Head of caudate nucleus (tissue), 42 donors: Measurements from ENCODE around the gene DAPK1.

Experiments
- DNase-seq, 42 donors: peaks; one replicate each; pipeline versions ENCODE4 v3.0.0 to v3.0.0-alpha.2; 2020 to 2021; ENCODE audit warnings: mixed read lengths in 7 of 42
- intact Hi-C: fragments of 100-400 bp; cut with DNase I; formaldehyde crosslinking; loops from one replicate; pipeline ENCODE4 v1.15.0; 2022

DAPK1 gene

DNA sequence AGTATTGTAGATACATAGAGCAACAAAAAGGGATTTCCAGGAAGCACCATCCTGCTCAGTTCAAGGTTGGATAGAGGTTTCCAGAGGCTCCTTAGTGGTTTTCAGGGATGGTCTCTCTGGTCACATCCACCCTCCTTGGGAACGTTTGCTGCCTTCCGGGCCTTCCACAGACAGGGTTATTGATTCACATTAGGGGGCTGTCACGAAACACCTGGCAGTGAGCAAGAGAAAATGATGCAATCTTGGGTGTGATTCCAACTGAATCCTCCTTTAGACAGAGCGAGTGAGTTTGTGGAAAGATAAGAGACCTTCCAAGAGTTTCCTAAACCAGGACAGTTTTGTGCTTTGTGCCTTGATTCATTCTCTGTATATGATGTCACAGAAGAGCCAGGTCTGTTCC lies 184.4 kb downstream of the DAPK1 start:
- intact Hi-C loops, result no loop called here
- DNase-seq, result peak in 3 of 42 donors; percentile 7 to 31 (median 23)

DNA sequence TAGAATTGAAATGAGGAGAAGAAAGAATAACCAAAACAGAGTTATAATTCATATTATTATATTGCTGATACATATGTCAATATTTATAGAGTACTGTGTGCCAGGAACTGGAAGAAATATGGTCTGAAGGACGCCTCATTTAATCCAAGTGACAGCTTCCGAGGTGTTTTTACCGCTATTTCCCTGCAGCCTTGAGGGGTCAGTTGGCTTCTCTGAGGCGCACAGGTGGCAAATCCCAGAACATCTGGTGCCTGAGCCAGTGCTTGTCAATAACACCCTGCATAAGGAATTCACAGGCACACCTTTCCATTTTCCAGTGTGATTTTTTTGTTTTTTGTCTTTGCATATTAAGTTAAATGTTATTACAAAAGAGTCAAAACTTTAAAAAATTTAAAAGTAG lies 185.0 kb downstream of the DAPK1 start:
- intact Hi-C loops, result no loop called here
- peak in 1 of 42 donors; percentile 29 for DNase-seq

DNA sequence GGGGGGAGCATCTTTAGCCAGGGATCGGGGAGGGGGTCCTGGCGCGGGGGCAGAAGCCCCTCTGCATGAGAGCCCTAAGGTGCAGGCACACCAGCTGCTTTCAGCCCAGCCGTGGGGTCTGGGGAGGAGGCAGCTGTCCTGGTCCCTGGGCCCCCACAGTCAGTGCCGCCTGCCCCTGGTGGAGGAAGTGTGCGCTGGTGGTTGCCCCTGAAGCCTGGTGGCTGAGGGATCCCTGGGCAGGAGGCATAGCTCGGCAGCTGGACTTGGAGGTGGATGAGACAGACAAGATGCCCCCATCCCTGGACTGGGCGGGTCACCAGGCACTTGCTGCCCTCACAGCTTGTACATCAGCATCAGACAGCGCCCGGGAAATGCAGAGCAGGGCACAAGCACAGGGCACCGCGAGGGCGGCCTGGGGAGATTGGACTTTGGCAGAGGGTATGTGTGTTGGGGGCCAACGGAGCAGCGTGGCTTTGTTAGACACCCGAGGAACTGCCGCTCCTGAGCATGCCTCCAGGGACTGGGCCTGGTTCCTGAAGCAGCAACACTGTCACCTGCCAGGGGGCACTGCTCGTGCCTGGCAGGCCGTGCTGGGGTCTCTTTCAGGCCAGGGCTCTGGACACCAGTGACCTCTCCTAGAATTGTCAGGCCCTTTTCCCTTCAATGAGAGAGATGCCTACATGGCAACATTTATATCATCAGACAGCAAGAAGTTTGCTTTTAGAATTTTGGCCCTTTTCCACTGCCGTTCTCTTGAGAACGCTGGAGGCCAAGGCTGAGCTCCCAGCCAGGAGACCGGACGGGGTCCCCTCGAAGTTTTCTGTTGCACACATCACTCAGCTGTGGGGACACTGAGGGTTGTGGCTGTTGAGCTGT lies 186.3 kb downstream of the DAPK1 start:
- peak in 4 of 42 donors; percentile 32 to 48 (median 38) for DNase-seq
- intact Hi-C loops, result no loop called here

DNA sequence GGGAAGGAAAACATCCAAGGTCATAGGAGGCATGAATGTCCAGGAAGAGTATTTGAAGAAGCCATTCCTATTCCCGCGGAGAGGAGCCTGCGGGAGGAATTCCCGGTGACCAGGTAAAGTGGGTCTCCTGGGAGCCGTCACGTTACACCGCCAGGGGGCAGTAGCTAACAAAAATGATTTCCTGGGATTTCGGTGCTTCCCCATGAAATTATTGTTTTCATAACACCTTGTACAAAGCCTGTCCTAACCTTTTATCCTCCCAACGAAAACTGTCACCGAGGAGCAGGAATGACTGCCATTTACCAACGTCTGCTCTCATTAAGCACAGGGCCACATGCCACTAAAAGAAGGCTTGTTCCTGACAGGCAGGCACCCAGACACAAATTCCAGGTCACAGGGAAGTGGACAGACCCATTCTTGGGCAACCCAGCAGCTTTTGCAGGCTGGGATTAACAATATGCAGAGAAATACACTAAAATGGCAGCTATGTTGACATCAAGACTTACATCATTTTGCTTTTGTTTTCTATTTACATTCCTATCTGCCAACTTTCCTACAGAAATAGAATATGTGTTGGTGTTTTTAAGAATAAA lies 187.1 kb downstream of the DAPK1 start:
- peak in 39 of 42 donors; percentile 38 to 90 (median 74) for DNase-seq
- intact Hi-C loops, result no loop called here

DNA sequence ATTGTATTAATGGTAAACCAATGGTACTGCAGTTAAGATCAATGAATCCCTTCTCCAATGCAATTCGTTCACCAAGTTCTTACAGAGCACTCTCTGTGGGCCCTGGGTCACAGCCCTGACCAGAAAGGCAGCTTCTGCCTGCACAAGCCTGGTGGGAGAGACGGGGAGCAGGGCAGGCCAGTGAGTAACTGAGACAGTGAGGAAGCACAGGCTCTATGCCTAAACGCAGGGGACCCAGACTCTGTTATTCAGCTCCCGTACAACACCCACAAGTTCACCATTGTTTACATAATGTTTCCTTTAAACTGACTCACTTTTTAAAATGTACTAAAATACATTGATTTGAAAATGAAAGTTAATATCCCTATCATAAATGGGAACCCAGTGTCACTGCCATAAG lies 187.8 kb downstream of the DAPK1 start:
- peak in 4 of 42 donors; percentile 25 to 41 (median 36) for DNase-seq
- intact Hi-C loops, result no loop called here

DNA sequence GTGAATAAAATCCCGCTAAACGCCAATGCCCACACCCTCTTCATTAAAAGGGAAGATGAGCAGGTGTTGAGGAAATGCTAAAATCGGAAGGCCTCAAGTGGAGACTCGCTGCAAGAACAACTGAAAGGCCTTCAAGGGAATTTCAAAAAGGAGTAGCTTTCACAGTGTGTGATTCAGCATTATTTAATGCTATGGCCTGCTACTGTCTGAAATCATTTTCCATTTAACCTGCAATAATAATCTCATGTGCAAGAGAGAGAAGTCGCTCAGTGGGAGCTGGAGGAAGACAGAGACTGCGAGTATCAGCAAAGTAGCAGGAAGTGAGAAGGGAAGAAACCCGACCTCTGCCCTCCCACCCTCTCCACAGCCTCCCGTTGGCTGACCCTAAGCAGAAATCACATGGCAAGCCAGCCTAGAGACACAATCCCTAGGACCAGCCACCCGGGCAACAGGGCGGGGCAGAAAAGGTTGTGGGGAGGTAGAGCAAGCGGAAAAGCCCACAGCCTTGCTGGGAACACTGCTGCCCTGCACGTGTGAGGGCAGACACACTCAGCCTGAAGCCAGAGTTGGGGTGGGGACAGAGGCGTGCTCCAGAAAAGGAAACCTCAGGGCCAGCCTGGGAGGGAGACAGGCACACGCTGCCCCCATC lies 188.3 kb downstream of the DAPK1 start:
- DNase-seq, result peak in 24 of 42 donors; percentile 17 to 67 (median 45)
- intact Hi-C loops, result no loop called here

DNA sequence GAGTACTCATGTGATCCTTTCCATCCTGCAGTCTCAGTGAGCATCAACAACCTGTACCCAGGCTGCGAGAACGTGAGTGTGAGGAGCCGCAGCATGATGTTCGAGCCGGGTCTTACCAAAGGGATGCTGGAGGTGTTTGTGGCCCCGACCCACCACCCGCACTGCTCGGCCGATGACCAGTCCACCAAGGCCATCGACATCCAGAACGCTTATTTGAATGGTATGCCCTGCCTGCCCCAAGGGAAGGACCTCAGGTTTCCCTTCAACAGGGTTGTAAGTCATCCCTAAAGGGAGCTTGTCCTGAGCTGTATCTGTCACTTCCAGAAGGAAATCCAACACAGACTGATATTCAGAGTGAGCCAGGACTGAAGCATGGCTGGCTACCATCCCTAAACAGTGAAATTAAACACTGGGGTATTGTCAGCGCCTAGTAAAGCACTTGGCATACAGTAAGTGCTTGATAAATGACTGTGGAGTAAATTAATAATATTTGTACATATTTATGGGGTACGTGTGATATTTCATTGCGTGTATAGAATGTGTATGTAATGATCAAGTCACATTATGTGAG lies 188.9 kb downstream of the DAPK1 start:
- intact Hi-C loops, result no loop called here

DNA sequence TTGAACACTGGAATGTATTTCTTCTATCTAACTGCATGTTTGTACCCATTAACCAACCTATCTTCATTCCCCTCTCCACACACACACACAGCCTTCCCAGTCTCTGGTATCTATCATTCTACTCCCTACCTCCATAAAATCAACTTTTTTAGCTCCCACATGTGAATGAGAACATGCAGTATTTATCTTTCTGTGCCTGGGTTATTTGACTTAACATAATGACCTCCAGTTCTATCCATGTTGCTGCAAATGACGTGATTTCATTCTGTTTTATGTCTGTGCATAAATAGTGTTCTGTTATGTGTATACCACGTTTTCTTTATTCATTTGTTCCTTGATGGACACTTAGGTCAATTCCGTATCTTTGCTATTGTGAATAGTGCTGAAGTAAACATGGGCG lies 189.5 kb downstream of the DAPK1 start:
- DNase-seq, result no peak
- intact Hi-C loops, result no loop called here

More for the DNA sequence above, 188.9 kb downstream of the DAPK1 start:
- peak in 5 of 42 donors; percentile 33 to 45 (median 34) for DNase-seq

DNA sequence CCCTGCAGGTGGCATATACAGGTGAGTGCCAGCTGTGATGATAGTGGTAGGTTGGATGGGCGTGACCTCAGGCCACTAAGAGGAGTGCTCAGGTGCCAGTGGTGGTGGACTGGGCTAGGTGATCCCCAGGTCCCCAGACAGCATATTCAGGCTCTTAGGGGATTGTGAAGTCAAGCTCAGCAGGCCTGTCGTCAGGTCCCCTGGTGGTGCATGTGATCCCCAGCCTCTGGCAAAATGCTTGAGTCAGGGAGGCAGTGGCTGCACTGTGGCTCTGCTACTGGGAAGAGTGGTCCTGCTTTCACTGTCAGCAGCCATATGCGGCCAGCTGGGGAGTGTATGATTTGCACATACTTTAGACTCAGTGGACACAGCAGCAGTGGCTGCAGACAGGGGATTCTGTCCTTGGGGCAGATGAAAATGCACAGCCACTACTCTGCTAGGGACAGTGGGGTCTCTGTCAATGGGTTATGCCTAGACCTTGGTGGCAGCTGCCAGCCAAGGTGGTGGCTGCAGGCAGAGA lies 196.6 kb downstream of the DAPK1 start:
- intact Hi-C loops, result no loop called here
- peak in 3 of 42 donors; percentile 2 to 29 (median 27) for DNase-seq

DNA sequence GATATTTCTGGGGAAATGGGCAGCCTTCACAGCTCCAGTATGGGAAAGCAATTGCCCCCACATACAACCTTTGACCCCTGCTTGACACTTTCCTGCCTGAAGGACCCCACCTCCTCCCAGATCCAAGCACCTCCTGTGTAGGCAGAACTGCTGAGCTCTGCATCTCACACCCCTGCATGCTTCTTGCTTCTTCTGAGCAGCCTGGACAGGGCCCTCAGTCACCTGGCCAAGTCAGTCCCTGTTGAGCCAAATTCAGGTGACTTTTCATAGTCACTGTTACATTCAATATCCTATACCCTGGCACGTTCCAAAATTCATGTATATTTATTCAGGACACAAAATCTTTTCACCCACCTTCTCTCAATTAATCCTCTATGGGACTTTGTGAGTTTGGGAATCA lies 197.9 kb downstream of the DAPK1 start:
- intact Hi-C loops, result no loop called here
- DNase-seq, result peak in 2 of 42 donors; percentile 2 to 32

DNA sequence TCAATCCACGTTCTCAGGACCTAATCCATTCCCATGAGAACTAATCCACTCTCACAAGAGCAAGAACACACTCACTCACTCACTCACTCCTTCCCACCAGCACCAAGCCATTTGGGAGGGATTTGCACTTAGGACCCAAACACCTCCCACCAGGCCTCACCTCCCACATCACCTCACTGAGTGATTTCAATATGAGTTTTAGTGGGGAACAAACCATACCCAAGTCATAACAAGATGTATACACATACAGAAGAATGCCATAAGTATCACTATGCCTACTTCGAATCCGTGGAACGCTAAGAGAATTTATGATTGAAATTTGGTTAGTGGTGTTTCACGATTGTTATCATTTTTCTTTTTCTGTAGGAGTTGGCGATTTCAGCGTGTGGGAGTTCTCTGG lies 199.0 kb downstream of the DAPK1 start:
- intact Hi-C loops, result no loop called here
- DNase-seq, result peak in 1 of 42 donors; percentile 6

DNA sequence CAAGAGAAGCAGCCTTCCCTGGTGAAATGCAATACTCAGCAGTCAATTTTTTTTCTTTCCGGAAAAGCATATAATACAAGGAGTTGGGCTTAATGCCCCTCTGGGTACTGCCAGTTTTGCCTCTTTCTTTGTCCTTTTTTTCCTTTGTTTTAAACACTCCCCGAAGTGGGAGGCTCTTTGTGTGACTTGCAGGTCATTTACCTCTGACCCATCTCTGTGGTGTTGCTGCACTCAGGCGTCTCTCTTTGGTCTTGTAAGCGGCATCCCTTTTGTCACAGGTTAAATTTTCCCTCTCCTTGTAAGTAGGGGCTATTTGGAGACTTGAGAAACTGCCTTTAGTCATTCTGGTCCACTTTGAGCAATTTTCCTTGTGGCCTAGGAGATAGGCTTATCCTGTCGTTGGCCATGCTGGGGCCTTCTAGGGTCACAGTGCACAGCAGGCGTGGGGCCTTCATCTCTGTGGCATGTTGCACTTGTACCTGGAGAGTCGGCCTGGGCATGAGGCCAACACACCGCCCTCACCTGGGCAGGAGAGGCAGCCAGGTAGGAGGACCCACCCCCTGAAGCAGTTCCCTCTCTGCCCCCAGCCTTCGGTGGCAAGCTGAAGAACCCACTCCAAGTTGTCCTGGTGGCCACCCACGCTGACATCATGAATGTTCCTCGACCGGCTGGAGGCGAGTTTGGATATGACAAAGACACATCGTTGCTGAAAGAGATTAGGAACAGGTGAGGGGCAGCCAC lies 200.6 kb downstream of the DAPK1 start:
- DNase-seq, result peak in 2 of 42 donors; percentile 9 to 39

DNA sequence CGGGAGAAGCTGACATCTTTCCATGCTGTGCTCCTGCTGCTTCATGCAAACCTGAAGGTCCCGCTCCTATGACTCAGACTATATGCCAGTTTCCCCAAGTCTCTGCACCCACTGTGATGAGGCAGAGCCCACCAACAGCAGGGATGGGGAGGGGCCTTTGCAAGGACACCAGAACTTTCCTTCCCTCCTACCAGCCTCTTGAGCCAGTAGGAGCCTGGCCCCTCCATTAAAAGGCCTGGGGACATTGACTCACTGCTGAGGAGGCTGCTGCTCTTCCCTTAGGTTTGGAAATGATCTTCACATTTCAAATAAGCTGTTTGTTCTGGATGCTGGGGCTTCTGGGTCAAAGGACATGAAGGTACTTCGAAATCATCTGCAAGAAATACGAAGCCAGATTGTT lies 202.2 kb downstream of the DAPK1 start:
- intact Hi-C loops, result no loop called here
- peak in 1 of 42 donors; percentile 35 for DNase-seq

More for the DNA sequence above, 200.6 kb downstream of the DAPK1 start:
- intact Hi-C loops, result no loop called here

DNA sequence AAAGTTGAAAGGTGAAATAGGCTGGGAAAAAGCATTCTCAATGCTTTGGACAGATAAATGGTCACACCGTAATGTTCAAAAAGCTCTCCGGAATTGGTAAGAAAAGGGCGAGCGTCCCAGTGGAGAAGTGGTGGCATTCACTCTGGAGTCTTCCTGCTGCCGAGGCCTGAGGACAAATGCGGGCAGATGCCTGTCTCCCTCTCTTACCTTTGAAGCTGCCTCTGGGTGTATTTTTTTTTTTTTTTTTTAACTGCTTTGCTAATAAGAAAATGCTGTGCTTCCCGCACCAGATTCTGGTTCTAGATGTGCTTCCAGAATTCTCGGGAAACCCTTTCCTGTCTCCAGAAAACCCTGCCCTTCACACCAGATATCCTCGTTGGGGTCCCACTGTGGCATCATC lies 203.8 kb downstream of the DAPK1 start:
- intact Hi-C loops, result no loop called here
- DNase-seq, result peak in 1 of 42 donors; percentile 36

DNA sequence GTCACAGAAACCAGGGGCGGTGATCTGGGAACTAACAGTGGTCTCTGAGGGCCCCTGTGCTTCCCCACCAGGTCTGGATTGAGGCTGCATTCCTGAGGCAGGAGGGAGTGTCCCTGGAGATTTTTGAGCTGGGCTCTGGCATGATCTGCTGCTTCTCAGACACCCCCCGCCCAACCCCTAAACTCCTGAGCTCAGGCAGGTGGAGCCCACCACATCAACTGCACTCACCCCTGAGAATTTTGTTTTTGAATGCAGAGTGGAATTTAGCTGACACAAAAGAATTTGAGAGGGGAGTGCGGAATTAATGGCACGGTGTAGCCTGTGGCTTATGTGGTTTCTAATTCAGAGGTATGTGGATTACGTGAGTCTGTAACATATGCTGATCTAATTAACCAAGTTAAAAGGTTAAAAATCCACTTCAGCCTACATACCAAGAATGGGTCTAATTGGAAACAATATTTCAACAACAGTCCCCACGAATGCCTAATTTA lies 204.3 kb downstream of the DAPK1 start:
- intact Hi-C loops, result no loop called here
- DNase-seq, result peak in 1 of 42 donors; percentile 31

DNA sequence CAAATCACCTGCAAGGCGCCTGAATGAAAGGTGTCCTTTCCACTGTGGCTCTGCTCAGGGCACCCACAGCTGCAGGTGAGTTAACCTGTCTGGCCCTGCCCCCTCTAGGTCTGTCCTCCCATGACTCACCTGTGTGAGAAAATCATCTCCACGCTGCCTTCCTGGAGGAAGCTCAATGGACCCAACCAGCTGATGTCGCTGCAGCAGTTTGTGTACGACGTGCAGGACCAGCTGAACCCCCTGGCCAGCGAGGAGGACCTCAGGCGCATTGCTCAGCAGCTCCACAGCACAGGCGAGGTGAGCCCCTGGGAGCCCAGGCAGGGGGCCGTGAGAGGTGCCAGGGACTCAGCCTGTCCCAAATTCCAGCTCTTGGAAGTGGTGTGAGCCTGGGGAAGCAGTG lies 205.3 kb downstream of the DAPK1 start:
- DNase-seq, result peak in 2 of 42 donors; percentile 5 to 28
- intact Hi-C loops, result no loop called here

DNA sequence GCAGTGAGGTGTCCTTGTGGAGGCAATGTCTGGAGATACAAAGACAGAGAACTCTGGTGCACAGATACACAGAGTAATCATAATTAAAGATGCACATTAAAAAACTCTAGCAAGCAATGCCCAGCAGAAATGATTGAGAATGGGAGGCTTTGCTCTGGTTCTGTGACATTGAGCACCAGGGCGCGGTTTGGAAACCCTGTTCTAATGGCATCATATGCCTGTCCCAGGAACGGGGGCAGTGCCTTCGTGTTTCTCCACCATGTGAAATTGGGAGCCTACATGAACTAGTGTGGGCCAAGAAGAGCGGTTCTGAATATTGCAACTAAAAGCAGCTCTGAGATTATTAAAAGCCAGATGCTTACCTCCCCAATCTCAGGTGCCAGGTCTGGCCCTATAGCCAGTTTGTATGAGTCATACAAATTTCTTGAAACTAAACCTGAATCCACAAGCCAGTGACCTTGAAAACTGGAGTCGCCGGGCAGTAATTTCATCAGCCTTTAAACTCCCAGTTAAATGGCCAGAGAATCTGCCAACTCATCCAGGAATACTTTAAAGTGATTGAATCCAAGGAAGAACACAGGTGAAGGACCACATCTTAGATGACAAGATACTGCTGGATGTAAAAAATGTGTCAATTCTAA lies 206.1 kb downstream of the DAPK1 start:
- DNase-seq, result peak in 2 of 42 donors; percentile 4 to 42
- intact Hi-C loops, result no loop called here

DNA sequence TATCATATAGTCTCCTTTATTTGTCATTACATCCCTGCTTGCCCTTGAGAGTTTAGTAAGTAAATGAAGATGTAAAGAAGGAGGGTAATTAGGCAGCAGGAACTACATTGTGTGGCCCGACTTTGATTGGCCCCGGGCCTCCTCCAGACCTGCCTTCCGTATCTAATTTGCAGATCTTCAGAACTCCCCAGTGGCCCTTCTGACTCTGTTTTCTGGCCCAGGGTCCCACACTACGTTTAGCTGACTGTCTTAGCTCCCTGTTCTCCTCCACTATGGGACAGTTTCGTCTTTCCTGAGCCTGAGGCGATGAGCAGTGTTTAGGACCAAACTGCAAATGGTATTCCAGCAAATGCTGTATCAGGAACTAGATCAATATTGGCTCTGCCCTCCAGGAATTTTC lies 206.7 kb downstream of the DAPK1 start:
- intact Hi-C loops, result no loop called here
- DNase-seq, result peak in 1 of 42 donors; percentile 32
